Stimulated activated CD8-positive, alpha-beta memory T cell treated with anti-CD3 and anti-CD28 coated beads, Interleukin-7, amount 100 ng/mL, for 4 hours (primary cell): Measurements from ENCODE around the gene MYH11.

Experiments
- DNase-seq, 2 donors: peaks; one replicate each; pipeline ENCODE4 v3.0.0-alpha.2; 2020; ENCODE audit warnings: low read depth in 2 of 2

The MYH11 gene

DNA sequence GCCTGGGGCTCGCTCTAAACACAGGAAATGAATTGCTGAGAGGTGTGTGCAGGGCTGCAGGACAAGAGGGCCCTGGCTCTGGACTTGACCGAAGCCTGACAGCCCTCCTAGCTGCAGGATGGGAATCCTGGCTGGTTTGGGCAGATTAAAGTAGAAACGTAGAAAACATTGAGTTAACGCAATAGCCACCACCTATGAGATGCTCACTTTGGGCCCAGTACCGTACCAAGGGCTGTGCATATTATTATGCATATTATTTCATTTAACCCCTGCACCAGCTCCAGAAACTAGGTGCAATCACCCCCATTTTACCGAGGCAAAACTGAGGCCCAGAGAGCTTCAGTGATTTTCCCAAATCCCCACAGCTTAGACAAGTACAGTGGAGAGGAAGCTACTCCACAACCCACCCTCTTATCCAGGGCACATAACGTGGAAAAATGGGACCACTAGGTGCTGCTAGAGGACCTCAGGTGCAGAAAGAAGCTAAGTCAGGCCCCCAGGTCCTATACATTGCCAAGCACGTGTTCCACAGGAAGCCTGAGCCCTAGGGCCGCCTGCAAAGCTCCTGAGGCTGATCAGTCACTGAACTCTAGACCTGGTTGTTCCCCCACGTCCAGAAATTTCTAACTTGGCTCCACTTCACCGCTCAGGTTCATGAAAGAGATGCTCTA is 79.2 kb downstream of the MYH11 start:
- no peak for DNase-seq

DNA sequence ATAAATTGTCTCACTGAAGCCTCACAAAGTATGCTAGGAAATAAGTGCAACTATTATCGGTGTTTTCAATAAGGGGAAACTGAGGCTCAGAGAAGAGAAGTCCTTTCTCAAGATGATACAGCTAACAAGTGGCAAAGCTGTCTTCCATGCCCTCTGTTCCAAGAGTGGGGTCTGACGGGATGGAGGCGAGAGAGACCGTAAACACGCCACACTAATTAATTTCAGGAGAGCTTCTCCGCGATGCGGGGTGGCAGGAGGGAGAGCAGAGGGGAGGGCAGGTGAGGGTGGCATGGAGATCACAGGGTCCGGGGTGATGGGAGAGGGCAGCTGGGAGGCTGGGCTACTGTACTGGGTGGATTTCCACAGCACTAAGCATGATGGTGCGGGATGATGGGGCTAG is 80.3 kb downstream of the MYH11 start:
- no peak for DNase-seq

DNA sequence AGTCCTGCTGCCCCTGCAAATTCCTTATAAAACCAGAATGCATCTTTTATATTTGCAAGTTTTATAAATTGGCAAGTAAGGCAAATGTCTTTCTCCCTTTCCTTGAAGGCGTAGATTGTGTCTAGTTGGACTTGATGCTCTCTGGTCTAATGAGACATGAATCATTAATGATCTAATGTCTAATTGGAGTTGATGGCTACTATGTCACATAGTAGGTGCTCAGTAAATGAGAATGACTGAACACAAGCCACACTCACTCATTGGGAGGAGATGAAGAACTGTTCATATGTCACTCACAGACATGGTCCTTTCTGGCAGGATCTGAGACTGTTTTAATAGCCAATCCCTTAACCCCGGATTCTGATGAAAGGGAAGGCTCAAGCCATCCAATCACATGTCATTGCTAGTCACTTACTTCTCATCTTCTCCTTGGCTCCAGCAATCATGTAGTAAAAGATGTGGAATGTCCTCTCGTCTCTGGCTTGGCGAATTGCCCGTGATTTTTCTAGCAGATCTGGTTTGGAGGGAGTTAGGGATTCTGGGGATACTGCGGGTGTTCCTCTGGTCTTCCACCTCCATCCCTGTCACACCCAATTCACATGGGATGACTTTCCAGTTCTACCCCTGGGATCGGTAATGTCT is 81.0 kb downstream of the MYH11 start:
- DNase-seq, result no peak

DNA sequence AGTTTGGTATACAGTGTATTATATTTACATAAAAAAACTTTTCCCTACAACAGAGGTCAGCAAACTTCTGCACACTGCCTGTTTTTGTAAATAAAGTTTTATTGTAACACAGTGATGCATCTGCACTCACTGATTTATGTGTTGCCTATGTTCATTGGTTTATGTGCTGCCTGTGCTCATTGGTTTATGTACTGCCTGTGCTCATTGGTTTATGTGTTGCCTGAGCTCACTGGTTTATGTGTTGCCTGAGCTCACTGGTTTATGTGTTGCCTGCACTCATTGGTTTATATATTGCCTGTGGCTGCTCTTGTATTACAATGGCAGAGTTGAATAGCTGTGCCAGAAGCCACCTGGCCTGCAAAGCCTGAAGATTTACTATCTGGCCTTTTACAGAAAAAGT is 81.6 kb downstream of the MYH11 start:
- no peak for DNase-seq

DNA sequence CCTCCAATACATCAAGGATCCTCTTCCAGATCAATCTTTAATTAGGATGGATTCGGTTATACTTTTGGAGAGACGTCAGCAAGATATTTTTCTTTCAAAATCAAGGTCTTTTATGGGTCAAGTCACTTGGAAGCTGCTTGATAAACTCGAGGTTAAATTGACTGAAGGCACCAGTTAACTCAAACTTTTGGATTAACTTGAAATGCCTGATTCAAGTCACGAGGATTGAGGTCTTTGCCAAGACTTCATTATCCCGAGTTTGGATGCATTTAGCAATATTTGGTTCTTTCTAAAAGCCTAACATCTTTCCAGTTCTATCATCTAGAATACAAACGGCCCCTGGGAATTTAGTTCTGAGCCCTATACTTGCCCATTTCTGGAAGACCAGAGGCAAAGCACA is 82.9 kb downstream of the MYH11 start:
- DNase-seq, result no peak

DNA sequence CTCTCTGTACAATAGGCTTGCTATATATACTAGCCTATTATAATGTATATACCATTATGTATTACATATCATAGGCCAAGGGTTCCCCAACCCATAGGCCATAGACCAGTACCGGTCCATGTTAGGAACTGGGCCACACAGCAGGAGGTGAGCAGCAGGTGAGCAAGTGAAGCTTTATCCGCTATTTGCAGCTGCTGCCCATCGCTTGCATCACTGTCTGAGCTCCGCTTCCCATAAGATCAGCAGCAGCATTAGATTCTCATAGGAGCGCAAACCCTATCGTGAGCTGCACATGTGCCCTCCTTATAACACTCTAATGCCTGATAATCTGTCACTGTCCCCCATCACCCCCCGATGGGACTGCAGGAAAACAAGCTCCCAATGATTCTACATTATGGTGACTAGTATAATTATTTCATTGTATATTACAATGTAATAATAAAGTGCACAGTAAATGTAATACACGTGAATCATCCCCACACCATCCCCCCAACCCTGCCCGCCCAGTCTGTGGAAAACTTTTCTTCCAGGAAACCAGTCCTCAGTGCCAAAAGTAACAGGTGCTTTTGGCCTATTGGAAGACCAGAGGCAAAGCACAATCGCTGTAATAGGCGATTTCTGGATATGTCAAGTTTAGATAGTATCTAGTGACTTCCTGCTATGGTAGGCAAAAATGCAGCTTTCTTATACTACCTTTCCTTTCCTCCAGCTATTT is 84.1 kb downstream of the MYH11 start:
- no peak for DNase-seq

DNA sequence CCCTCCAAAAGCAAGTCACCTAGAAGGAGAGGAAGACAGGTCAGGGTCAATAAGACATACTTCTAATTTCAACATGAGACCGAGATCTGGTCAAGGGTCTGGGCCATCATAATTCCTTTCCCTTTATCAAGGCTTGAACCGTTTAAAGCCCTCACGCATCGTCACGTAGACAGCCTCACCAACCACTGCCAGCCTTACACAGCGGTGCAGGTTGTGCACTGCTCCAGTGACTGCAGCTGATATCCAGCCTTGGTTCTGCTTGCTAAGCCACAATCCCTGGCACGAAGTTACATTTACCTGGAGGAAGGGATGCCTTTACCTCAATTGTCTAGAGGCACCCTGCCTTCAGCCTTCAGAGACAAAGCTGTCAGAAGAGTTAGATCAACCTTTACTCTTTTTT is 85.1 kb downstream of the MYH11 start:
- no peak for DNase-seq

DNA sequence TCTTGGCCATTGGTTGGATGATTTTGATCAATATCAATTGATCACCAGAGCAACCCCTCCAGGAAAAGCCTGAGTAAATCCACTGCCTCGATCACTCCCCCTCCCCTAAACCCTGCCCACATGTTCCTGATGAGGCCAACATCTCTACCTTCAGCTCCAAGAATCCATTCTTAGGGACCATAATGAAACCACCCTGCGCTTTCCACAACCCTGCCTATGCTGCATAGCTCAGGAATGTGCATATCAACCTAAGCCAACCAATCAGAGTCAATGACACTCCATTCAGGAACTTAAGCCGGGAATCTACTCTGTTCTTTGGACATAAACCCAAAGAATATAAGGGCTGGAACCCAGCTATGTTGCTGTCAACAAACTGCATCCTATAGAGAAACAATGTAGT is 86.3 kb downstream of the MYH11 start:
- DNase-seq, result no peak

DNA sequence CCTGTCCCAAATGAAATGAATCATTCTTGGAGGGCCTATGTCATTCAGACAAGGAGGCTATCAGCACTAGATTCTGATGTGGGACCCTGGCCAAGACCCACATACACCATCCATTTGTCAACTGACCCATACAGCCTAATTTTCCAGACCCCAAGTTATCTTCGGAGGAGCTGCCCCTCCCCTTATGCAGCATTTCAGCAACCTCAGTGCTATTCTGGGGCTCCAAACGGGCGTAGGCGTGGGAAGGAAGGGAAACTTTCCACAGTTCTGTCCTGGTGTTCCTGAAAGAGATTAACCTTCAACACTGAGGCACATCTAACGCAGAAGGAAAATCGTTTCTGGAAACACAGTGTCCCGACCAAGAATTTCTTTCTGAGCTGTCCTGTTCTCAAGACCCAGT is 86.7 kb downstream of the MYH11 start:
- DNase-seq, result no peak

DNA sequence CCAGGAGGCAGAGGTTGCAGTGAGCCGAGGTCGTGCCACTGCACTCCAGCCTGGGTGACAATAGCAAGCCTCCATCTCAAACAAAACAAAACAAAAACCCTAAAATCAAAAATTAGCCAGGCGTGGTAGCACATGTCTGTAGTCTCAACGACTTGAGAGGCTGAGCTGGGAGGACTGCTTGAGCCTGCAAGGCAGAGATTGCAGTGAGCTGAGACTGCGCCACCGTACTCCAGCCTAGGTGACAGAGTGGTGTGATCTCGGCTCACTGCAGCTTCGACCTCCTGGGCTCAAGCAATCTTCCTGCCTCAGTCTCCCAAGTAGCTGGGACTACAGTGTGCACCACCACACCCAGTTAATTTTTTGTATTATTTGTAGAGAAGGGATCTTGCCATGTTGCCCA is 87.6 kb downstream of the MYH11 start:
- no peak for DNase-seq

DNA sequence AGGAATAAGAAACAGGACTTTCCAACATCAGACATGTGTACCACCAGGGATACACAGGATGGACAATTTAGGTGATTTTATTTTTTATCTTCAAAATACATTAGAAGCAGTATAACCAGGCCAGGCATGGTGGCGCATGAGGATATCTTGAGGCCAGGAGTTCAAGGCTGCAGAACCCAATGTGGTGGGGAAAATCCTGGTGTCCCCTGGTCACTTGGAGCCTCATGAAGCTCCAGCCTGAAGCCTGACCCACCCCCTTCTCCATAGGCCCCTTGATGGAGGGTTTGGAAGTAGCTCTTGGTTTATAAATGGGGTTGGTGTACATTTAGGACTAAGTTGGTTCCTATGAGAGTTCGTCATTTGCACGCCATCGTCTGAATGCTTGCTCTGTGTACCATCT is 88.6 kb downstream of the MYH11 start:
- DNase-seq, result no peak

DNA sequence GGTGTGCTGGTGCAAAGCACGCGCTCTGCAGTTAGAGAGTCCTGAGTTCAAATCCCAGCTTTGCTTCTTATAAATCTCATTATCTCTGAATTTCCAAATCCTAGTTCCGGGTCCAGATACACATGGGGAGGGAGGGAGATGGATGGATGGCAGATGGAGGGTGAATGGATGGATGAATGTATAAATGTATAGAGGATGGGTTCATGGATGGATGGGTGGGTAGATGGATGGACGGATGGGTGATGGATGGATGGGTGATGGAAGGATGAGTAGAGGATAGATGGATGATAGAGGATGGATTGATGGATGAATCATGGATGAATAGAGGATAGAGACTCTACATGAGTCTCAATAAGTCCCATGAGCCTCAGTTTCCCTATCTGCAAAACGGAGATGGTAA is 89.9 kb downstream of the MYH11 start:
- no peak for DNase-seq

DNA sequence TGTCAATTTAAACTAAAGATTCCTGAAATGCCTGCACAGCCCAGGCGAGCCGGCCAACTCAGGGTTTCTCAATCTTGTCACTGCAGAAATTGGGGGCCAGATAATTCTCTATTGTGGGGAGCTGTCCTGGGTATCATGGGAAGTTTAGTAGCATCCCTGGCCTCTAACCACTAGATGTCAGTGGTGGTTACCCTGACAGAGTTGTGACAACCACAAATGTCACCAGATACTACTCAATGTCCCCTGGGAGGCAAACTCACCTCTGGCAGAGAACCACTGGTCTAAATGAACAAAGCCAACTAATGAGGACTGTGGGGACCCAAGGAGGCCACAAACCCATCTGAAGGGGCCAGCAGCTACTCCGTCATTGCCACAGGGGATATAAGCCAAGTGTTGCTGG is 90.9 kb downstream of the MYH11 start:
- no peak for DNase-seq

DNA sequence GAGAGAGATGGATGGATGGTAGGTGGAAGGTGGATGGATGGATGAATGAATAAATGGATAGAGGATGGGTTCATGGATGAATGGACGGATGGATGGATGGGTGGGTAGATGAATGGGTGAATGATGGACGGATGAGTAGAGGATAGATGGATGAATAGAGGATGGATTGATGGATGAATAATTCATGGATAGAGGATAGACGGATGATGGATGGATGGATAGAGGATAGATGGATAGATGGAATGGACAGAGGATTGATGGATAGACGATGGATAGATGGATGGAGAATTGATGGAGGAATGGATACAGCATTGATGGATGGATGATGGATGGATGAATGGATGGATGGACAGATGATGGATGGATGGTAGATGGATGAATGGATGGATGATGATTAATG is 91.7 kb downstream of the MYH11 start:
- DNase-seq, result no peak

DNA sequence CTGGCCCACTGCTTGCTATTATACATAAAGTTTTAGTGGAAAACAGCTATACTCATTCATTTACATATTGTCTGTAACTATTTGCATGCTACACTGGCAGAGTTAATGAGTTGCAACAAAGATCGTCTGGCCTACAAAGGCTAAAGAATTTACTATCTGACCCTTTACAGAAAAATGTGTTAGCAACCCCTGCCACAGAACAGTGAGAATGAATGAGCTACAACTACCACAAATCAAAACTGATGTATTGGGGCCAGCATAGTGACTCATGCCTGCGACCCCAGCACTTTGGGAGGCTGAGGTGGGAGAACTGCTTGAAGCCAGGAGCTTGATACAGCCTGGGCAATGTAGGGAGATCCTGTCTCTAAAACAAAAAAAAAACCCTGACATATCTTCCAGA is 92.7 kb downstream of the MYH11 start:
- DNase-seq, result no peak

DNA sequence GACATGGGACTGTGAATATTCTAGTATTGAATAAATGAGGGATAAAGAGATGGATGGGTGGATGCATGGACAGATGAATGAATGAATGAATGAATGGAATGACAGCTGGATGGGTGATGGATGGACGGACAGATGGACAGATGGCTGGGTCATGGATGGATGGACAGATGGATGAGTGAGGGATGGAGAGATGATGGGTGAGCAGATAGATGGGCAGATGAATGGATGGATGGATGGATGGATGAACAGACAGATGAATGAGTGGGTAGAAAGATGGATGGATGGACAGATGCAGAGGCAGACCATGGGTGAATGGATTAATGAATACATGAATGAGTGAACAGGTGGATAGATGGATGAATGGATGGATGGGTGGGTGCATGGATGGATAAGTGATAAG is 96.7 kb downstream of the MYH11 start:
- DNase-seq, result no peak

DNA sequence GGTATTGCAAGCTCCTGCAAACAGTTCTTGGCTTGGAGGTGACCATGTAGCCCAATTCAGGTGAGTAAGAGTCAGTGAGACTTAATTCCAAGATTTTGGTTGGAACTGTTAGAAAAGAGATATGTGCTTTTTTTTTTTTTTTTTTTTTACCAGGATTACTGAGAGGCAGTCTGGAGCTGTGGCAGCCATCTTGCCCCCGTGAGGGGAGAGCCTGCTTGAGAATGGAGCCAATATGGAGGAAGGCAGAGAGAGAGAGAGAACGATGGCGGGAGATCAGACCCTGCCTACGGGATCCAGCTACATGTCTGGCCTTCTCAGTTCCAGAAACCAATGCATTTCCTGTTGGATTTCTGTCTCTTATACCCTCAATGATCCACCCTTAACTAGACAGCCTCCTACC is 97.8 kb downstream of the MYH11 start:
- no peak for DNase-seq

DNA sequence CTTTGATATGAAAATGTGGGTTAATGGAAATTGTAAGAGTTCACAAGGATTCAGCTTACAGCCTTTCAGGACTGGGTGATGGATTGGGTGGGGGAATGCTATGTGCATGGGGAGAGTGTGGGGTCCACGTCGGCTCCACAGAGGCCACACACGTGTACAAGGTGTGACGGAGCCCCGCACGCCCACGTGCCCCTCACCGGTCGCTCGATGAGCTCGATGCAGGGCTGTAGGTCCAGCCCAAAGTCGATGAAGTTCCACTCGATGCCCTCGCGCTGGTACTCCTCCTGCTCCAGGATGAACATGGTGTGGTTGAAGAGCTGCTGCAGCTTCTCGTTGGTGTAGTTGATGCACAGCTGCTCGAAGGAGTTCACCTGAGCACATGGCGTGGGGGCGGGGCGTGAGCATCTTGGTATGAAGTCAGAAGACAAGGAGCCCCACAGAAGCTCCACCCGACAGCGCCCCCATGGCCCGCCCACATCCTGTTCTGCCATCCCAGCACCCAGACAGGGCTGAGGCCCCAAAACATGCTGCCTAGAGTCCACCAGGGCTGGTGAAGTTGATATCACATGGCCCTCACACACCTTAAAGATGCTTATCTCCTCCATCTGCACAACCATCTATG is 99.1 kb downstream of the MYH11 start:
- DNase-seq, result no peak

DNA sequence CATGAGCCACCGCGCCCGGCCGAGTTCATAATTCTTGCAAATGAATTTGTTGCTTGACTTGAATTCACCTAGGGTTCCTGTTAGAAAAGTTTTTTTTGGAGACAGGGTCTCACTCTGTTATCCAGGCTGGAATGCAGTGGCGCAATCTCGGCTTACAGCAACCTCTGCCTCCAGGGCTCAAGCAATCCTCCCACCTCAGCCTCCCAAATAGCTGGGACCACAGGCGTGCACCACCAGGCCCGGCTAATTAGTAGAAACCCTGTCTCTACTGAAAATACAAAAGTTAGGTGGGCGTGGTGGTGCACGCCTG is 99.8 kb downstream of the MYH11 start:
- no peak for DNase-seq

DNA sequence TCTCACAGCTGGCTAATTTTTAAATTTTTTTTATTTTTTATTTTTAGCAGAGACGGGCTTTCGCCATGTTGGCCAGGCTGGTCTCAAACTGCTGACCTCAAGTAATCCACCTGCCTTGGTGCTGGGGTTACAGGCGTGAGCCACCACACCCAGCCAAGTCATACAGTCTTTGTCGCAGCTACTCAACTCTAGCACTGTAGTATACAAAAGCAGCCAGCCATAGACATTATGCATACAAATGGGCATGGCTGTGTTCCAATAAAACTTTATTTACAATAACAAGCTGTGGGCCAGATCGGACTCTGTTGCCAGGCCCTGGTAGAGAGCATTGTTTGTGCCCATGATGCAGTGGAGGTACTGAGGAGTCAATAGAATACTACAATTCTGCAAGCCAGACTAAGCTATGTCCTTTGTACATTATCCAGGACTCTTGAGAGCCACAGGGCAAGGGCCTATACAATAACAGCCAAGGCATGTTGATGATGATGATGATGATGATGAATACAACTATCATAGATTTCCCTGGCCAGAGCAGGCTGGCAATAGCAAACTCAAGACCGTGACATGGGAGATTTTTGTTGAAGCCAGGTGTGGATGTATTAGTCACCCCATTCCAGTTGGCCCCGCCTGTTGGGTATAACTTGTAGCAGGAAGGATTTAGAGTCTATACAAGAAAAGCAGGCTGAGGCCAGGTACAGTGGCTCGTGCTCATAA is 101.8 kb downstream of the MYH11 start:
- no peak for DNase-seq

DNA sequence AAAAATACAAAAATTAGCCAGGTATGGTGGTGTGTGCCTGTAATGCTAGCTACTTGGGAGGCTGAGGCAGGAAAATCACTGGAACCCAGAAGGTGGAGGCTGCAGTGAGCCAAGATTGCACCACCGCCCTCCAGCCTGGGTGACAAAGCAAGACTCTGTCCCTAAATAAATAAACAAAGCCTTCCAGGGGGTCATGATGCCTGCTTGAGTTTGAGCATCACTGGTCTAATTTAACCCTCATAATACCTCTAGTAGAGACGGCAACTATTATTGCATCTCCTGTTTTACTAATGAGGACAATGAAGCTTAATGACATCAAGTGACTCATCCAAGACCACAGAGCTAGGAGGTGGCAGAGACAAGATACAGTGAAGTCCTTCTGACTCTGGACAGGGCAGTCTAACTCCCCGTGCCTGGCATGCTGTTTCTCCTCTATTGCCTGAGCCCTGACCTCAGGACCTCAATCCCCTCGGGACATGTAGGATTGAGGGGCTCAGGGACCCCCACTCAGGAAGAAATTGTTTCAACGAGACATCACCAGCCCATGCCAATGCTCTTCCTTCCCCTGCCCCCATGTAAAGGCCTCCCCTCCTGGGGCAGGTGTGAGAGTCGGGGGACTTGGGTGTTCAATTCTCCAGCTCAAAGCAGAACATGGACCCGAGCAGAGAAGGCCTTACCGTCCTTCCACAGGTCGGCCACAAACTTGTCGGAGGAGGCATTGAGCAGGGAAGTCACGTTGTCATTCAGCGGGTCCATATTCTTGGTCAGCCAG is 103.9 kb downstream of the MYH11 start:
- DNase-seq, result no peak

DNA sequence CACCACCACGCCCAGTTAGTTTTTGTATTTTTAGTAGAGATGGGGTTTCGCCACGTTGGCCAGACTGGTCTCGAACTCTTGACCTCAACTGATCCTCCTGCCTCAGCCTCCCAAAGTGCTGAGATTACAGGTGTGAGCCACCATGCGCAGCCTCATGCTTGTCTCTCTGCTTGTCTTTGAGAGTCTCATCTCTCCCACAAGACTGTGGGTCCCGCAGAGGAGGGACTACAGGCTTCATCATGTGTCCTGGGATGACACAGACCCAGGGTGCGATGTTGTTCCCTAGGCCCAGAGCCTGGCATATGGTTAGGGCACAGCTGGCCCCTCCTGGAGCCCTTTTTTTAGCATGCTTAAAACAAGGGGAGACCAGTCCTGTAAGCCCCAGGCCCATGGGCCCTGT is 104.9 kb downstream of the MYH11 start:
- DNase-seq, result no peak
